Neural cell (in vitro differentiated cells): ENCODE data around the gene HIVEP2.

Experiments used
- CTCF ChIP-seq: fragments of 450-650 bp; IDR thresholded peaks from 2 replicates; pipeline ENCODE4 v1.5.1; 2014; ENCODE audit warnings: antibody characterized with exemption, mild to moderate bottlenecking, moderate library complexity; ENCODE audit not compliant: poor library complexity, severe bottlenecking
- EP300 ChIP-seq: fragments of 450-650 bp; conservative IDR thresholded peaks from 2 replicates; pipeline ENCODE4 v1.6.1; 2014; ENCODE audit warnings: antibody characterized with exemption, mild to moderate bottlenecking, moderate library complexity; ENCODE audit not compliant: poor library complexity, severe bottlenecking
- EZH2 ChIP-seq: fragments of 200-600, 300-800 bp; shearing (Covaris generic), sonication (generic); IDR thresholded peaks from 2 replicates; pipeline ENCODE4 v1.6.1; 2014; ENCODE audit warnings: antibody characterized with exemption, low read length, borderline replicate concordance, mild to moderate bottlenecking; ENCODE audit not compliant: insufficient read depth, poor library complexity, severe bottlenecking
- MXI1 ChIP-seq: fragments of 450-650 bp; conservative IDR thresholded peaks from 2 replicates; pipeline ENCODE4 v1.6.1; 2014; ENCODE audit warnings: antibody characterized with exemption, mild to moderate bottlenecking; ENCODE audit not compliant: poor library complexity, severe bottlenecking
- POLR2AphosphoS5 ChIP-seq: IDR thresholded peaks from 2 replicates; pipeline ENCODE4 v1.6.1; 2012
- REST ChIP-seq: IDR thresholded peaks from 2 replicates; pipeline ENCODE4 v1.6.1; 2012; ENCODE audit warnings: borderline replicate concordance
- SMC3 ChIP-seq: fragments of 450-650 bp; conservative IDR thresholded peaks from 2 replicates; pipeline ENCODE4 v1.6.1; 2014; ENCODE audit warnings: antibody characterized with exemption, mild to moderate bottlenecking, moderate library complexity; ENCODE audit not compliant: poor library complexity
- TAF1 ChIP-seq: IDR thresholded peaks from 2 replicates; pipeline ENCODE4 v1.6.1; 2012; ENCODE audit warnings: low read depth

GRCh38 chr6:142954844-142955243, 9.9 kb upstream of the HIVEP2 start:
- TF ChIP-seq EZH2 (no peak), REST (no peak), CTCF (no peak), EP300 (no peak), MXI1 (no peak), POLR2AphosphoS5 (no peak), TAF1 (no peak), SMC3 (no peak)
